GM12873 (cell line): ENCODE measurements around the gene HECA.

Experiments used
- CTCF ChIP-seq: IDR thresholded peaks from 2 replicates; pipeline ENCODE4 v1.5.1; 2012; ENCODE audit warnings: low read depth, mild to moderate bottlenecking, moderate library complexity, low read length, control low read depth; ENCODE audit not compliant: insufficient read depth; ENCODE audit errors: missing control alignments

Gene HECA

GRCh38 chr6:139149383-139149782 is 14.5 kb downstream of the HECA start:
- no peak for TF ChIP-seq CTCF

GRCh38 chr6:139150920-139151319 is 16.0 kb downstream of the HECA start:
- no peak for TF ChIP-seq CTCF

- TF ChIP-seq CTCF, result no peak
These were observed 16.7 kb downstream of the HECA start for GRCh38 chr6:139151425-139152087.

DNA sequence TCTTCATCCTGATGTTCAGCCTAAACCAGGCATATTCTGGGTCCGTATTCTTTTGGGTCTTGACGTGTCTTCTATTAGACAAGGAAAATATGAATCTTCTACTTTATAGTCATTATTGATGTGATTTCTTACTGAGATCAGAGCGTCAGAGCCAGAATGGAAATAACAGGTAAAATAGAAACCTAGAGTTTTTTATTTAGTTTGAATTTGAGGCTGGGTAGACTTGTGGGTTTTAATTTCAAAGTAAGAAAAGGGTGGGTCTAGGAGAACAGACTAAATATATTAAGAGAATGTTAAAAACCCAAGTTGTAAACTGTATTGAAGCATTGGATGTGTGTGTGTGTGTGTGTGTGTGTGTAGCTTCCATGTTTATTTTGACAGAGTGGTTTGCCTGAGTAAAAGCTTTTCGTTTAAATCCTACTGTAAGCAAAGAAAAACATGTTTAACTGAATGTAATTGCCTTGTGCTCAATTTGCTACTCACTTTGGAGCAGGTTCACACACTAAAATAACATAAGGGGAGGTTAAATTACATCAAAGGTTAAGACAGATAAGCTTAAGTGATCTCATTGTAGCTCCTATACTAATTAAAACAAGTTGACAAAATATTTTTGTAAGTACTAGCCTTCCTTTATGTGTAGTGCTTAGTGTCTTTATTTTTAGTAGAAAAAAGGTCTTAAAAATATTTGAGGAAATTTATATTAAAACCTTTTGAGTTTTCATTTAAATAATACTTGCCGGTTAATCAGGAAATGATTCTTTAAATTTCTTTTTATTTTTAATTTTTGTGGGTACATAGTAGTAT is 17.4 kb downstream of the HECA start:
- TF ChIP-seq CTCF, result no peak

GRCh38 chr6:139152892-139153271 is 18.0 kb downstream of the HECA start:
- no peak for TF ChIP-seq CTCF

- TF ChIP-seq CTCF, result no peak
These were observed 19.0 kb downstream of the HECA start for GRCh38 chr6:139153855-139154254.

- TF ChIP-seq CTCF, result no peak
These were observed 20.1 kb downstream of the HECA start for GRCh38 chr6:139154881-139155547.
